WERI-Rb-1 (cell line): ENCODE data around the gene ARHGAP25.

Source experiments
- DNase-seq: peaks from one replicate; pipeline ENCODE4 v3.0.0-alpha.2; 2020
- H3K27ac ChIP-seq: fragments of 250-450 bp; sonication (Bioruptor Pico); 2 replicates; pipeline ENCODE4 v1.5.1; 2020; ENCODE audit warnings: mild to moderate bottlenecking, moderate library complexity
- H3K27me3 ChIP-seq: fragments of 250-450 bp; sonication (Bioruptor Pico); 2 replicates; pipeline ENCODE4 v1.5.1; 2021; ENCODE audit warnings: mild to moderate bottlenecking, low read depth, moderate library complexity; ENCODE audit not compliant: insufficient read depth, severe bottlenecking
- H3K36me3 ChIP-seq: fragments of 250-450 bp; sonication (Bioruptor Pico); 2 replicates; pipeline ENCODE4 v1.5.1; 2020; ENCODE audit warnings: mild to moderate bottlenecking, moderate library complexity
- H3K4me3 ChIP-seq: 2 replicates; pipeline ENCODE4 v1.5.1; 2011; ENCODE audit warnings: low read depth, mild to moderate bottlenecking, control low read depth, low read length
- H3K9me3 ChIP-seq: fragments of 250-450 bp; sonication (Bioruptor Pico); 2 replicates; pipeline ENCODE4 v1.5.1; 2021; ENCODE audit warnings: mild to moderate bottlenecking, moderate library complexity; ENCODE audit not compliant: severe bottlenecking
- TF ChIP-seq, protein P1 (sequence below): IDR thresholded peaks from 2 replicates; pipeline ENCODE4 v1.5.1; 2011; ENCODE audit warnings: low read depth, mild to moderate bottlenecking, control low read depth, inconsistent platforms, low read length

Gene ARHGAP25

GRCh38 chr2:68706637-68707036 lies 28.0 kb upstream of the ARHGAP25 start:
- H3K27me3 ChIP-seq: peaks cover 20% of the 10 kb centered on the region
- H3K27ac ChIP-seq: no peak overlapping the region
- no peaks in the 10 kb centered on the region for H3K36me3 ChIP-seq
- no peak for DNase-seq
- no peak overlapping the region for H3K4me3 ChIP-seq
- H3K9me3 ChIP-seq: no peaks in the 10 kb centered on the region
- TF ChIP-seq, protein P1, sequence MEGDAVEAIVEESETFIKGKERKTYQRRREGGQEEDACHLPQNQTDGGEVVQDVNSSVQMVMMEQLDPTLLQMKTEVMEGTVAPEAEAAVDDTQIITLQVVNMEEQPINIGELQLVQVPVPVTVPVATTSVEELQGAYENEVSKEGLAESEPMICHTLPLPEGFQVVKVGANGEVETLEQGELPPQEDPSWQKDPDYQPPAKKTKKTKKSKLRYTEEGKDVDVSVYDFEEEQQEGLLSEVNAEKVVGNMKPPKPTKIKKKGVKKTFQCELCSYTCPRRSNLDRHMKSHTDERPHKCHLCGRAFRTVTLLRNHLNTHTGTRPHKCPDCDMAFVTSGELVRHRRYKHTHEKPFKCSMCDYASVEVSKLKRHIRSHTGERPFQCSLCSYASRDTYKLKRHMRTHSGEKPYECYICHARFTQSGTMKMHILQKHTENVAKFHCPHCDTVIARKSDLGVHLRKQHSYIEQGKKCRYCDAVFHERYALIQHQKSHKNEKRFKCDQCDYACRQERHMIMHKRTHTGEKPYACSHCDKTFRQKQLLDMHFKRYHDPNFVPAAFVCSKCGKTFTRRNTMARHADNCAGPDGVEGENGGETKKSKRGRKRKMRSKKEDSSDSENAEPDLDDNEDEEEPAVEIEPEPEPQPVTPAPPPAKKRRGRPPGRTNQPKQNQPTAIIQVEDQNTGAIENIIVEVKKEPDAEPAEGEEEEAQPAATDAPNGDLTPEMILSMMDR: no peak

GRCh38 chr2:68708629-68709028 lies 26.0 kb upstream of the ARHGAP25 start:
- TF ChIP-seq, protein P1: no peak
- Histone ChIP-seq H3K36me3 (no peaks in the 10 kb centered on the region), H3K4me3 (no peak overlapping the region), H3K9me3 (no peaks in the 10 kb centered on the region), H3K27me3 (peaks cover 15% of the 10 kb centered on the region), H3K27ac (no peak overlapping the region)
- DNase-seq: no peak

DNA sequence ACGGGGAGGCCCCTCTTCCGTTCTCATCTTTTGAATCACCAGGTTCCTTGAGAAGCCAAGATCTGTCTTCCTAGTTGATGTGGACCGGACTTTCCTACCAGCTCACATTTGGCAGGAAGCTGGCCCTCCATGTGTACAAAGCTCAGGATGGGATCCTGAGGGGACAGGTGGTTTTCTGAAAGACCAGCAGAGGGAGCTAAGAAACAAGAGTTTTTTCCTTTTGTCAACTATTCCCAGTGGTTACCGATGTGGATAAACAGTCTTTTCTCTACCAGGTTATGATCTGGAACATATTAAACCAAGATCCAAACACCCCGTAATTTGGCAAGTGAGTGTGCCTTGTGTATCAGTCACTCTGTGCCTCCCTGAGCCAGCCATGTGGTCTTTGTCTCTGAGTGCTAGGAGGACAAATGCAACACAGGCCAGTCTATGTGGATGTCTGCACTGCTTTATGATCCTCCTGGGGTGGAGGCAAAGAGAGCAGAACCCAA lies 25.1 kb upstream of the ARHGAP25 start:
- peaks cover 14% of the 10 kb centered on the region for H3K27me3 ChIP-seq
- DNase-seq: peak; percentile 22
- no peaks in the 10 kb centered on the region for H3K36me3 ChIP-seq
- H3K27ac ChIP-seq: no peak overlapping the region
- TF ChIP-seq, protein P1: peak; percentile 76
- no peaks in the 10 kb centered on the region for H3K9me3 ChIP-seq
- H3K4me3 ChIP-seq: no peak overlapping the region

DNA sequence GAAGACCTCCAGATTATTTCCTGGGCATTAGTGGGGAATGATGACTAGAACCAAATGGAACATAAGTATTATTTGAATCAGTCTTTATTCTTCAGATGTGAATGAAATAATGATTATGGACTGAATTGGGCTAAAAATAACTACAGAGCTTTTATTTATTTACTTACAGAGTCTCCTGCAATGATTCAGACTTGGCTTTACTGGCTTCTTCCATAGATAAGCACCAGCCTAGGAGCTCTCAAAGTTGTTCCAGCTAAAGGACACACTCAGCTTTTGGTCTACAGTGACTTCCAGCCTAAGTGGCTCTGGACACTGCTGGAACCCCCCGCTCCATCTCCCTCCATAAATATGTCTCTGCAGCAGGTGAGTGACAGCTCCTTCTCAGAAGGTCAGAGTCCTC lies 24.3 kb upstream of the ARHGAP25 start:
- Histone ChIP-seq H3K9me3 (no peaks in the 10 kb centered on the region), H3K4me3 (no peak overlapping the region), H3K27me3 (peaks cover 21% of the 10 kb centered on the region), H3K36me3 (no peaks in the 10 kb centered on the region), H3K27ac (no peak overlapping the region)
- TF ChIP-seq, protein P1: no peak
- DNase-seq: no peak

GRCh38 chr2:68710756-68711155 lies 23.9 kb upstream of the ARHGAP25 start:
- TF ChIP-seq, protein P1: no peak
- H3K9me3 ChIP-seq: no peaks in the 10 kb centered on the region

GRCh38 chr2:68714866-68715265 lies 19.7 kb upstream of the ARHGAP25 start:
- Histone ChIP-seq H3K36me3 (no peaks in the 10 kb centered on the region), H3K27ac (no peak overlapping the region), H3K27me3 (peaks cover 15% of the 10 kb centered on the region), H3K4me3 (no peak overlapping the region), H3K9me3 (no peaks in the 10 kb centered on the region)
- TF ChIP-seq, protein P1: no peak
- no peak for DNase-seq

More at GRCh38 chr2:68710756-68711155, 23.9 kb upstream of the ARHGAP25 start:
- peaks cover 17% of the 10 kb centered on the region for H3K27me3 ChIP-seq
- H3K27ac ChIP-seq: no peak overlapping the region
- no peak overlapping the region for H3K4me3 ChIP-seq
- DNase-seq: no peak
- no peaks in the 10 kb centered on the region for H3K36me3 ChIP-seq
